Spleen (tissue), 7 donors: Measurements from ENCODE around the gene ITGA1.

Experiments
- CTCF ChIP-seq, 11 experiments: fragments of 200-600 bp in 7 of 11; fragments of 450-650 bp in 4 of 11; sonication (generic) in 4 of 11; IDR thresholded peaks in 8 of 11; conservative IDR thresholded peaks in 3 of 11; 1 replicate in 7 of 11; 2 replicates in 4 of 11; pipeline versions ENCODE4 v1.4.0 to v1.8.0; 2016 to 2021; ENCODE audit warnings: antibody characterized with exemption in 11 of 11, inconsistent platforms in 4 of 11, mild to moderate bottlenecking in 1 of 11
- POLR2AphosphoS5 ChIP-seq, 3 donors: sonication (generic); formaldehyde crosslinking; IDR thresholded peaks; one replicate each; pipeline ENCODE4 v1.5.1; 2017; ENCODE audit warnings: antibody characterized with exemption in 3 of 3
- donor health status: DM: no; HTN: no; CAD: no; lungs with moderate emphysema.
- donor health status: DM: no; HTN: no; CAD: no.
- donor health status: DM: no; HTN: no; CAD: no.

GRCh38 chr5:52995914-52996313 is 208.2 kb downstream of the ITGA1 start:
- TF ChIP-seq POLR2AphosphoS5 (IDR thresholded peaks at IDR 0.05) (no peak), CTCF (IDR thresholded peaks at IDR 0.05 in 8 of 11, conservative IDR thresholded peaks at IDR 0.05 in 3 of 11) (no peak)
